GM18517 (cell line): ENCODE data around the gene CHAC1.
"Not testable (repeated sequence)": the region's sequence is repeated elsewhere in the genome, so short reads cannot be mapped to it uniquely, and the experiment has no call there.

Experiments
- ATAC-seq: cut with Tn5 transposase; IDR thresholded peaks from one replicate; pipeline ENCODE4 v1.9.1; 2021; ENCODE audit warnings: mild to moderate bottlenecking, moderate library complexity; ENCODE audit not compliant: unreplicated experiment

The CHAC1 gene

GRCh38 chr15:40936709-40937666 lies 16.3 kb upstream of the CHAC1 start:
- no peak for ATAC-seq

- no peak for ATAC-seq
These were observed 15.3 kb upstream of the CHAC1 start for GRCh38 chr15:40937762-40938535.

GRCh38 chr15:40938536-40938870 lies 14.8 kb upstream of the CHAC1 start:
- ATAC-seq: no peak

GRCh38 chr15:40940296-40940801 lies 12.9 kb upstream of the CHAC1 start:
- no peak for ATAC-seq

GRCh38 chr15:40941068-40941527 lies 12.2 kb upstream of the CHAC1 start:
- no peak for ATAC-seq

- peak; percentile 40 for ATAC-seq
These were observed 11.5 kb upstream of the CHAC1 start for GRCh38 chr15:40941528-40942336.

GRCh38 chr15:40942337-40942854 lies 10.9 kb upstream of the CHAC1 start:
- ATAC-seq: peak; percentile 9

GRCh38 chr15:40942878-40943277 lies 10.4 kb upstream of the CHAC1 start:
- ATAC-seq: no peak

- ATAC-seq: no peak
These were observed 9.4 kb upstream of the CHAC1 start for GRCh38 chr15:40943764-40944365.

- no peak for ATAC-seq
These were observed 8.6 kb upstream of the CHAC1 start for GRCh38 chr15:40944510-40945296.

GRCh38 chr15:40948706-40949473 lies 4.4 kb upstream of the CHAC1 start:
- no peak for ATAC-seq

- no peak for ATAC-seq
These were observed 3.5 kb upstream of the CHAC1 start for GRCh38 chr15:40949756-40950207.

GRCh38 chr15:40951764-40952163 lies 1.5 kb upstream of the CHAC1 start:
- no peak for ATAC-seq

GRCh38 chr15:40952301-40952900 lies 870 bp upstream of the CHAC1 start:
- no peak for ATAC-seq

- no peak for ATAC-seq
These were observed 423 bp downstream of the CHAC1 start for GRCh38 chr15:40953713-40954074.

GRCh38 chr15:40954158-40954848 lies 1.0 kb downstream of the CHAC1 start:
- ATAC-seq: not testable (repeated sequence)

GRCh38 chr15:40955141-40955903 lies 2.1 kb downstream of the CHAC1 start:
- no peak for ATAC-seq
